Activated CD4-positive, alpha-beta memory T cell treated with anti-CD3 and anti-CD28 coated beads for 36 hours (primary cell): ENCODE measurements around the gene SLC38A4. TPM values are rescaled to one million over a fixed set of nuclear protein-coding genes. Genes with fewer than 3 reads are reported as not detected.
"Not testable (repeated sequence)": the region's sequence is repeated elsewhere in the genome, so short reads cannot be mapped to it uniquely, and the experiment has no call there.

Source experiments
- CTCF ChIA-PET: fragments of 350-600 bp; sonication (Branson Sonifier 250); formaldehyde crosslinking; loops from one replicate; lab custom pipeline; 2021; ENCODE audit warnings: antibody characterized with exemption, inconsistent platforms; lab: Charles Lee
- POLR2A ChIA-PET: fragments of 350-600 bp; sonication (Branson Sonifier 250); formaldehyde crosslinking; loops from one replicate; lab custom pipeline; 2021; ENCODE audit warnings: antibody characterized with exemption; lab: Charles Lee
- DNase-seq: peaks from one replicate; pipeline ENCODE4 v3.0.0-alpha.2; 2020
- H3K27ac Mint-ChIP-seq: one replicate; pipeline ENCODE4 v1.8.0; 2021; ENCODE audit warnings: mixed read lengths
- H3K27me3 Mint-ChIP-seq: one replicate; pipeline ENCODE4 v1.8.0; 2021; ENCODE audit warnings: mixed read lengths
- H3K36me3 Mint-ChIP-seq: one replicate; pipeline ENCODE4 v1.8.0; 2021; ENCODE audit warnings: mixed read lengths
- H3K4me1 Mint-ChIP-seq: one replicate; pipeline ENCODE4 v1.8.0; 2021; ENCODE audit warnings: low read depth, mixed read lengths
- H3K4me3 Mint-ChIP-seq: one replicate; pipeline ENCODE4 v1.8.0; 2021; ENCODE audit warnings: mild to moderate bottlenecking, mixed read lengths
- H3K9me3 Mint-ChIP-seq: one replicate; pipeline ENCODE4 v1.8.0; 2021; ENCODE audit warnings: mixed read lengths
- intact Hi-C: fragments of 100-400 bp; cut with micrococcal nuclease; formaldehyde crosslinking; loops from one replicate; pipeline ENCODE4 v1.15.1; 2023
- total RNA-seq, 2 experiments: library from RNA; stranded (reverse); gene quantifications; one replicate each; pipeline ENCODE4 v1.2.3, GENCODE V29; 2021

The SLC38A4 gene
- total RNA-seq, 2 experiments from 2014 or later, result not detected

GRCh38 chr12:46771268-46771827, 54.4 kb downstream of the SLC38A4 start:
- Mint-ChIP-seq H3K9me3 (no peaks in the 10 kb centered on the region), H3K4me3 (no peak overlapping the region), H3K4me1 (no peaks in the 10 kb centered on the region), H3K27ac (no peak overlapping the region), H3K27me3 (peaks cover 9% of the 10 kb centered on the region), H3K36me3 (no peaks in the 10 kb centered on the region)
- DNase-seq, result no peak
- ChIA-PET CTCF (interaction anchor here (1.3 kb wide), 1 partner anchor 213 kb away, joined by 3 read pairs; no protein-coding TSS in a partner anchor), POLR2A (no interaction called here)
- intact Hi-C loops, result no loop called here

GRCh38 chr12:46770501-46771183, 55.2 kb downstream of the SLC38A4 start:
- no peak overlapping the region for H3K4me3 Mint-ChIP-seq
- ChIA-PET POLR2A (no interaction called here), CTCF (interaction anchor here (1.3 kb wide), 1 partner anchor 213 kb away, joined by 3 read pairs; no protein-coding TSS in a partner anchor)
- no peaks in the 10 kb centered on the region for H3K9me3 Mint-ChIP-seq
- H3K27me3 Mint-ChIP-seq, result peaks cover 9% of the 10 kb centered on the region
- DNase-seq, result no peak
- H3K27ac Mint-ChIP-seq, result no peak overlapping the region
- H3K36me3 Mint-ChIP-seq, result no peaks in the 10 kb centered on the region
- intact Hi-C loops, result no loop called here
- H3K4me1 Mint-ChIP-seq, result no peaks in the 10 kb centered on the region

- Mint-ChIP-seq H3K4me3 (no peak overlapping the region), H3K27me3 (peaks cover 11% of the 10 kb centered on the region), H3K36me3 (peaks cover 2% of the 10 kb centered on the region), H3K27ac (no peak overlapping the region), H3K4me1 (no peaks in the 10 kb centered on the region), H3K9me3 (peaks cover 2% of the 10 kb centered on the region)
- ChIA-PET CTCF (no interaction called here), POLR2A (no interaction called here)
- intact Hi-C loops, result no loop called here
- no peak for DNase-seq
These were observed 61.8 kb downstream of the SLC38A4 start for GRCh38 chr12:46764005-46764404.

- H3K4me3 Mint-ChIP-seq, result no peak overlapping the region
- H3K9me3 Mint-ChIP-seq, result peaks cover 8% of the 10 kb centered on the region
- ChIA-PET CTCF (no interaction called here), POLR2A (no interaction called here)
- peak; percentile 21 for DNase-seq
- no peaks in the 10 kb centered on the region for H3K4me1 Mint-ChIP-seq
- peaks cover 9% of the 10 kb centered on the region for H3K27me3 Mint-ChIP-seq
- no peak overlapping the region for H3K27ac Mint-ChIP-seq
- intact Hi-C loops, result no loop called here
- peaks cover 2% of the 10 kb centered on the region for H3K36me3 Mint-ChIP-seq
These were observed 62.6 kb downstream of the SLC38A4 start for GRCh38 chr12:46763230-46763629.

- no peak overlapping the region for H3K27ac Mint-ChIP-seq
- ChIA-PET POLR2A (no interaction called here), CTCF (no interaction called here)
- peaks cover 12% of the 10 kb centered on the region for H3K4me1 Mint-ChIP-seq
- H3K4me3 Mint-ChIP-seq, result no peak overlapping the region
- H3K27me3 Mint-ChIP-seq, result no peaks in the 10 kb centered on the region
- no peak for DNase-seq
- peaks cover 2% of the 10 kb centered on the region for H3K36me3 Mint-ChIP-seq
- H3K9me3 Mint-ChIP-seq, result peaks cover 15% of the 10 kb centered on the region
- intact Hi-C loops, result no loop called here
These were observed 71.2 kb downstream of the SLC38A4 start for GRCh38 chr12:46754550-46754949.

GRCh38 chr12:46752396-46752795, 73.4 kb downstream of the SLC38A4 start:
- CTCF ChIA-PET, result no interaction called here
- intact Hi-C loops, result no loop called here
- POLR2A ChIA-PET, result no interaction called here

GRCh38 chr12:46751173-46751572, 74.6 kb downstream of the SLC38A4 start:
- intact Hi-C loops, result no loop called here
- DNase-seq, result no peak
- no peak overlapping the region for H3K4me3 Mint-ChIP-seq
- ChIA-PET CTCF (no interaction called here), POLR2A (no interaction called here)
- H3K4me1 Mint-ChIP-seq, result peaks cover 12% of the 10 kb centered on the region
- peaks cover 3% of the 10 kb centered on the region for H3K27me3 Mint-ChIP-seq
- H3K27ac Mint-ChIP-seq, result no peak overlapping the region
- no peaks in the 10 kb centered on the region for H3K36me3 Mint-ChIP-seq
- peaks cover 17% of the 10 kb centered on the region for H3K9me3 Mint-ChIP-seq

More at GRCh38 chr12:46752396-46752795, 73.4 kb downstream of the SLC38A4 start:
- DNase-seq, result no peak
- Mint-ChIP-seq H3K4me3 (no peak overlapping the region), H3K4me1 (peaks cover 12% of the 10 kb centered on the region), H3K36me3 (no peaks in the 10 kb centered on the region), H3K27me3 (peaks cover 3% of the 10 kb centered on the region), H3K9me3 (peaks cover 17% of the 10 kb centered on the region), H3K27ac (no peak overlapping the region)

- Mint-ChIP-seq H3K36me3 (no peaks in the 10 kb centered on the region), H3K4me1 (peaks cover 12% of the 10 kb centered on the region), H3K27ac (no peak overlapping the region), H3K27me3 (peaks cover 3% of the 10 kb centered on the region), H3K9me3 (peaks cover 17% of the 10 kb centered on the region), H3K4me3 (no peak overlapping the region)
- intact Hi-C loops, result no loop called here
- DNase-seq, result no peak
- ChIA-PET POLR2A (no interaction called here), CTCF (no interaction called here)
These were observed 76.5 kb downstream of the SLC38A4 start for GRCh38 chr12:46749322-46749721.

- intact Hi-C loops, result no loop called here
- POLR2A ChIA-PET, result no interaction called here
- peaks cover 19% of the 10 kb centered on the region for H3K9me3 Mint-ChIP-seq
- H3K27me3 Mint-ChIP-seq, result peaks cover 9% of the 10 kb centered on the region
- H3K36me3 Mint-ChIP-seq, result no peaks in the 10 kb centered on the region
- H3K4me1 Mint-ChIP-seq, result no peaks in the 10 kb centered on the region
- H3K4me3 Mint-ChIP-seq, result no peak overlapping the region
- no peak overlapping the region for H3K27ac Mint-ChIP-seq
- CTCF ChIA-PET, result no interaction called here
- no peak for DNase-seq
These were observed 81.5 kb downstream of the SLC38A4 start for GRCh38 chr12:46744283-46744682.

GRCh38 chr12:46743456-46743855, 82.3 kb downstream of the SLC38A4 start:
- Mint-ChIP-seq H3K27ac (no peak overlapping the region), H3K4me3 (no peak overlapping the region), H3K4me1 (no peaks in the 10 kb centered on the region), H3K27me3 (peaks cover 11% of the 10 kb centered on the region), H3K9me3 (peaks cover 10% of the 10 kb centered on the region), H3K36me3 (no peaks in the 10 kb centered on the region)
- no peak for DNase-seq
- CTCF ChIA-PET, result no interaction called here
- POLR2A ChIA-PET, result no interaction called here
- intact Hi-C loops, result no loop called here

GRCh38 chr12:46742271-46742670, 83.5 kb downstream of the SLC38A4 start:
- H3K4me1 Mint-ChIP-seq, POLR2A ChIA-PET, H3K36me3 Mint-ChIP-seq, CTCF ChIA-PET, H3K4me3 Mint-ChIP-seq, intact Hi-C loops, H3K27ac Mint-ChIP-seq, DNase-seq: not testable (repeated sequence)
- peaks cover 16% of the 10 kb centered on the region for H3K9me3 Mint-ChIP-seq
- H3K27me3 Mint-ChIP-seq, result peaks cover 19% of the 10 kb centered on the region

GRCh38 chr12:46725332-46725731, 100.5 kb downstream of the SLC38A4 start:
- no peak overlapping the region for H3K27ac Mint-ChIP-seq
- intact Hi-C loops, result no loop called here
- no peaks in the 10 kb centered on the region for H3K36me3 Mint-ChIP-seq
- peaks cover 3% of the 10 kb centered on the region for H3K4me1 Mint-ChIP-seq
- ChIA-PET POLR2A (no interaction called here), CTCF (no interaction called here)
- no peaks in the 10 kb centered on the region for H3K9me3 Mint-ChIP-seq
- no peak overlapping the region for H3K4me3 Mint-ChIP-seq
- no peak for DNase-seq
- no peaks in the 10 kb centered on the region for H3K27me3 Mint-ChIP-seq
